OCI-LY1 (cell line): ENCODE results near the gene CPNE1.

Source experiments
- EZH2 ChIP-seq: fragments of 200-600 bp; sonication (generic), shearing (Covaris generic); IDR thresholded peaks from 2 replicates; pipeline ENCODE4 v1.8.0; 2017; ENCODE audit warnings: borderline replicate concordance, mixed run types, mild to moderate bottlenecking, antibody characterized with exemption, low read length, moderate library complexity, mixed read lengths
- TF ChIP-seq, protein P1 (sequence below): fragments of 200-600 bp; sonication (generic), shearing (Covaris generic); IDR thresholded peaks from 2 replicates; pipeline ENCODE4 v1.5.1; 2017; ENCODE audit warnings: mild to moderate bottlenecking, antibody characterized with exemption, low read length, moderate library complexity, mixed read lengths

DNA sequence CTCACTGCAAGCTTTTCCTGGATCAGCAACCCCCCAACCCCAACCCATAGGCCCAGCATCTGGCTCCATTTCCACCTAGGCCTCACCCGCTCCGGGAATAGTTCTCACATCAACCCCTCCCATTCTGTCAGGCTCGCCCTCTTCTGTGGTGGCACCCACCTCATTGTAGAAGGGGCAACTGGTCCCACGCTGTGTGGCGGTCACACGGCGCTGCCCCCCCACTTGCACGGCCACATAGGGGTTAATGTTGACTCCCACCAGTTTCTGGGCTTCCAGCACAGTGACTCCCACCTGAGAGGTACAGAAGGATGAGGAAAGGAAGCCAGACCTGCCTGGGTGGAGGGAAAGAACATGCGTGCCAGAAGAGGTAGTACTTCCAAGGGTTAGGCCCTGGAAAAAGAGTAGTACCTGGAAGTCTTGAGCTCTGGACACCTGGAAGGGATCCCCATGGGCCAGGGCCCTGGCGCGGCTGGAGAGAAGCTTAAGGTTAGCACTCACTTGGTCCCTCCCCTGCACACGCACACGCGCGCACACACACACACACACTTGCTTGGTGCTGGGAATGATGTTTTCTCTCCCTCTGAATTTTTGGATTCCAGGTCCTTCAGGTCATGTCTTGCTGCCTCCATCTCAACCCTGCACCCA lies 61.7 kb downstream of the CPNE1 start:
- TF ChIP-seq, protein P1, sequence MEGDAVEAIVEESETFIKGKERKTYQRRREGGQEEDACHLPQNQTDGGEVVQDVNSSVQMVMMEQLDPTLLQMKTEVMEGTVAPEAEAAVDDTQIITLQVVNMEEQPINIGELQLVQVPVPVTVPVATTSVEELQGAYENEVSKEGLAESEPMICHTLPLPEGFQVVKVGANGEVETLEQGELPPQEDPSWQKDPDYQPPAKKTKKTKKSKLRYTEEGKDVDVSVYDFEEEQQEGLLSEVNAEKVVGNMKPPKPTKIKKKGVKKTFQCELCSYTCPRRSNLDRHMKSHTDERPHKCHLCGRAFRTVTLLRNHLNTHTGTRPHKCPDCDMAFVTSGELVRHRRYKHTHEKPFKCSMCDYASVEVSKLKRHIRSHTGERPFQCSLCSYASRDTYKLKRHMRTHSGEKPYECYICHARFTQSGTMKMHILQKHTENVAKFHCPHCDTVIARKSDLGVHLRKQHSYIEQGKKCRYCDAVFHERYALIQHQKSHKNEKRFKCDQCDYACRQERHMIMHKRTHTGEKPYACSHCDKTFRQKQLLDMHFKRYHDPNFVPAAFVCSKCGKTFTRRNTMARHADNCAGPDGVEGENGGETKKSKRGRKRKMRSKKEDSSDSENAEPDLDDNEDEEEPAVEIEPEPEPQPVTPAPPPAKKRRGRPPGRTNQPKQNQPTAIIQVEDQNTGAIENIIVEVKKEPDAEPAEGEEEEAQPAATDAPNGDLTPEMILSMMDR = no peak
- TF ChIP-seq EZH2 = no peak
